Nephron (organoid): Measurements from ENCODE around the gene YWHAQ.

Source experiments
- H3K27ac Mint-ChIP-seq, 3 experiments: 2 replicates each; pipeline ENCODE4 v1.8.0; 2020; ENCODE audit warnings: mixed read lengths in 3 of 3, mild to moderate bottlenecking in 2 of 3, moderate library complexity in 1 of 3
- H3K27me3 Mint-ChIP-seq: 2 replicates; pipeline ENCODE4 v1.8.0; 2021; ENCODE audit warnings: low read depth, mild to moderate bottlenecking, moderate library complexity, mixed read lengths
- H3K36me3 Mint-ChIP-seq: 2 replicates; pipeline ENCODE4 v1.8.0; 2020; ENCODE audit warnings: low read depth, mixed read lengths
- H3K4me1 Mint-ChIP-seq: 2 replicates; pipeline ENCODE4 v1.8.0; 2020; ENCODE audit warnings: mixed read lengths
- H3K4me3 Mint-ChIP-seq, 3 experiments: 2 replicates each; pipeline ENCODE4 v1.8.0; 2020; ENCODE audit warnings: mild to moderate bottlenecking in 3 of 3, mixed read lengths in 3 of 3, moderate library complexity in 2 of 3
- H3K9me3 Mint-ChIP-seq: 2 replicates; pipeline ENCODE4 v1.8.0; 2020; ENCODE audit warnings: mixed read lengths
- TF ChIP-seq, protein P1 (sequence below), 3 experiments: fragments of 200-600 bp; sonication (generic); IDR thresholded peaks; one replicate each; pipeline ENCODE4 v1.5.0; 2021; ENCODE audit warnings: antibody characterized with exemption in 3 of 3; ENCODE audit not compliant: unreplicated experiment in 3 of 3

YWHAQ gene

DNA sequence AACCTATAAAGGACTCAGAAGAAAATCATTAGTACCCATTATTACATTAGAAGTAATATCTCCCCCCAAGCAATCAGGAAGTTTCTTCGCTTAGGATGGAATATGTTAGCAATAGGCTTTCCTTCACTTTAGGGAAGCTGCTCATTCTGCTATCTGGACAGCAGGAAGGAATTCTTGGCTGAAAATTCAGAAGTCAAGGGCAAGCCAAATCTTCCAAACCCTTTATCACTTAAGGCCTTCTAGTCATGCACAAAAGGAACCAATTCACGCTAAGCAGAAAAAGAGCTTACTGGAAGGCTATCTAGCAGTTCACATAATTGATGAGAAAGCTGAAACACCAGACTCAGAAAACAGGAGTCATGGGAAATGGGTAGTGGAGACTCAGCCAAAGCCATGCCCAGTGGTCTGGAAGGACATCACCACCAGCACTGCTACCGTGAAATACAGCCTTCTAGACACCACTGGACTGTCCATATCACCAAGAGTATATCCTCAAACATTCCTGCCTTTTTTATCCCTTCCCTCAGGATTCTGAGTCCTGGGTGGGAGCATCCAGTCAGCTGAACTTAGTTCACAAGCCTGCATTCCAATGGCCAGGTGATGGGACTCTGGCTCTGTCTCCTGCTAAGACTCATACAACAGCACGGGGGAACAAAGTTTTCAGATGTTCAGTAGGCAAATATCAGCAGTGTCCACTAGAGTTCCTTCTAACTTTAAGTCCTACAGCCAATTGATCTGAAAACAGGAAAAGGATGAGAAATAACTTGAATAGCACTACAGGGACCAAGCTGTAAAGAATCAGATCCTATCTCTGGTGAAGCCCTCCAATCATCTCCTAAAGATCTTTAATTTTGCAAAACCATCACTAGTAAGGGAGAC lies 60.4 kb downstream of the YWHAQ start:
- Mint-ChIP-seq H3K4me1 (peaks cover 2% of the 10 kb centered on the region), H3K4me3 (no peak overlapping the region), H3K9me3 (no peaks in the 10 kb centered on the region), H3K36me3 (no peaks in the 10 kb centered on the region), H3K27ac (no peak overlapping the region), H3K27me3 (peaks cover 3% of the 10 kb centered on the region)
- TF ChIP-seq, protein P1, sequence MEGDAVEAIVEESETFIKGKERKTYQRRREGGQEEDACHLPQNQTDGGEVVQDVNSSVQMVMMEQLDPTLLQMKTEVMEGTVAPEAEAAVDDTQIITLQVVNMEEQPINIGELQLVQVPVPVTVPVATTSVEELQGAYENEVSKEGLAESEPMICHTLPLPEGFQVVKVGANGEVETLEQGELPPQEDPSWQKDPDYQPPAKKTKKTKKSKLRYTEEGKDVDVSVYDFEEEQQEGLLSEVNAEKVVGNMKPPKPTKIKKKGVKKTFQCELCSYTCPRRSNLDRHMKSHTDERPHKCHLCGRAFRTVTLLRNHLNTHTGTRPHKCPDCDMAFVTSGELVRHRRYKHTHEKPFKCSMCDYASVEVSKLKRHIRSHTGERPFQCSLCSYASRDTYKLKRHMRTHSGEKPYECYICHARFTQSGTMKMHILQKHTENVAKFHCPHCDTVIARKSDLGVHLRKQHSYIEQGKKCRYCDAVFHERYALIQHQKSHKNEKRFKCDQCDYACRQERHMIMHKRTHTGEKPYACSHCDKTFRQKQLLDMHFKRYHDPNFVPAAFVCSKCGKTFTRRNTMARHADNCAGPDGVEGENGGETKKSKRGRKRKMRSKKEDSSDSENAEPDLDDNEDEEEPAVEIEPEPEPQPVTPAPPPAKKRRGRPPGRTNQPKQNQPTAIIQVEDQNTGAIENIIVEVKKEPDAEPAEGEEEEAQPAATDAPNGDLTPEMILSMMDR (IDR thresholded peaks at IDR 0.05; ENCODE audit: unreplicated experiment in 3 of 3) = no peak

- Mint-ChIP-seq H3K4me3 (no peak overlapping the region), H3K27ac (no peak overlapping the region), H3K4me1 (peaks cover 6% of the 10 kb centered on the region), H3K36me3 (peaks cover 1% of the 10 kb centered on the region), H3K27me3 (no peaks in the 10 kb centered on the region), H3K9me3 (no peaks in the 10 kb centered on the region)
- TF ChIP-seq, protein P1 (IDR thresholded peaks at IDR 0.05; ENCODE audit: unreplicated experiment in 3 of 3) = no peak
Measured at GRCh38 chr2:9565436-9566153, 65.2 kb downstream of the YWHAQ start.

- TF ChIP-seq, protein P1 (IDR thresholded peaks at IDR 0.05; ENCODE audit: unreplicated experiment in 3 of 3) = no peak
- Mint-ChIP-seq H3K4me3 (peak overlapping the region in 2 of 3 experiments; percentile 5 to 56), H3K9me3 (no peaks in the 10 kb centered on the region), H3K27me3 (no peaks in the 10 kb centered on the region), H3K36me3 (peaks cover 11% of the 10 kb centered on the region), H3K4me1 (peaks cover 24% of the 10 kb centered on the region), H3K27ac (peak overlapping the region; percentile 53 to 73 (median 62))
Measured at GRCh38 chr2:9560628-9561027, 70.2 kb downstream of the YWHAQ start.

DNA sequence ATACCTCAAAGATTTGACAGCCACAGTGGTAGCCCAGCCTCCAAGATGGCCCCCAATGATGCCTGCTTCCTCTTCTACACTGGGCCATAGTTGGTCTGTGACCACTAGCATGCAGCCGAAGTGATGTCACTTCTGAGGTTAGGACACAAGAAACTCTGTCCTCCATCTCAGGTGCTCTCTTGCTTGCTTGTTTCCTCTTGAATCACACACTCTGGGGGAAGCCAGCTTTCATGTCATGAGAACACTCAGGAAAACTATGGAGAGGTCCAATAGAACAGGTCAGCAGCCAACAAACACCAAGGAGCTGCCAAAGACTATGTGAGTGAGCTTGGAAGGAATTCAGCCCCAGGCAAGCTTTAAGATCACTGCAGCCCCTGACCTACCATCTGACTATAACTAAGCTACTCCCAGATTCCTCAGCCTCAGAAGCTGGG lies 71.8 kb downstream of the YWHAQ start:
- Mint-ChIP-seq H3K36me3 (peaks cover 11% of the 10 kb centered on the region), H3K27me3 (no peaks in the 10 kb centered on the region), H3K4me1 (peaks cover 35% of the 10 kb centered on the region), H3K27ac (peak overlapping the region; percentile 41 to 78 (median 60)), H3K9me3 (no peaks in the 10 kb centered on the region), H3K4me3 (peak overlapping the region; percentile 50 to 74 (median 55))
- TF ChIP-seq, protein P1 (IDR thresholded peaks at IDR 0.05; ENCODE audit: unreplicated experiment in 3 of 3) = no peak

DNA sequence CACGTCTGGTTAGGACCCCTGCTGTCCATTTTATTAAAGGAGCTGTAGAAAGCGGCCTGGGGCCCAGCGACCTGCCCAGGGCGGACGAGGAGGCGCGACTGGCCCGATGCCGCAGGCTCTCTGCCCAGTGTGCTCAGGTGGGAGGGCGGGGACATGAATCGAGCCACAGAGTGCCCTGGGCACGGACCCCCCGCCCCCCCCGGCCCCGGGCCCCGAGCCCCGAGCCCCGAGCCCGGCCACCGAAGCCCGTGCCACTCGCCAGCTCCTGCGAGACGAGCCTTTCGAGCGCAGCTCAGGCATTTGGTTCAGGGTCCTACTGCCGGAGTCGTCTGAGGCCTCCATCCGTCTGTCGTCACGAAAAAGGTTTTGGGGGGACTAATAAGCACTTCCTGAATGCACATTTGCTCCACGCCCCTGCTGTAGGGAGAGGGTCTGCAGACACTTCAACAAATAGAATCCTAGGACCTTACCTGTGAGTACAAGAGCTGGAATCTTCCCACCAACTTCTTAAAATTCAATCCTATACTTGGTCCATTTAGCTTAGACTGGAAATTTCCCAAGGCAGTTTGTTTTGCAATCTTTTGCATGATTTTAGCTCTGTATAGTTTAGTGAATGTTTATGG lies 74.6 kb downstream of the YWHAQ start:
- no peaks in the 10 kb centered on the region for H3K27me3 Mint-ChIP-seq
- H3K9me3 Mint-ChIP-seq = no peaks in the 10 kb centered on the region
- H3K4me3 Mint-ChIP-seq = peak overlapping the region; percentile 97 to 98 (median 97)
- TF ChIP-seq, protein P1 (IDR thresholded peaks at IDR 0.05; ENCODE audit: unreplicated experiment in 3 of 3) = no peak
- peaks cover 11% of the 10 kb centered on the region for H3K36me3 Mint-ChIP-seq
- H3K4me1 Mint-ChIP-seq = peaks cover 54% of the 10 kb centered on the region
- H3K27ac Mint-ChIP-seq = peak overlapping the region; percentile 96 to 99 (median 99)
